HCT116 (cell line): Measurements from ENCODE around the gene DLST. TPM values are rescaled to one million over a fixed set of nuclear protein-coding genes. Genes with fewer than 3 reads are reported as not detected.

Source experiments
- ATAC-seq: fragments of 200-7000 bp; cut with Tn5 transposase; 2 replicates; pipeline ENCODE4 v1.9.1; 2020; ENCODE audit warnings: mild to moderate bottlenecking, moderate library complexity
- BruUV-seq: library from RNA; stranded (reverse); fragments of 400-500 nt; replicated peaks from 2 replicates; lab custom pipeline; 2021; lab: Mats Ljungman, UMichigan
- CTCF ChIA-PET: fragments of 300-600 bp; sonication (Branson Sonifier 250); formaldehyde crosslinking; loops from one replicate; lab custom pipeline; 2021; ENCODE audit warnings: antibody characterized with exemption; lab: Charles Lee
- POLR2A ChIA-PET: fragments of 300-600, 350-600 bp; sonication (Branson Sonifier 250); formaldehyde crosslinking; loops from one replicate; lab custom pipeline; 2021; ENCODE audit warnings: antibody characterized with exemption; lab: Charles Lee
- RAD21 ChIA-PET, 2 experiments: fragments of 300-600 bp; sonication (Branson Sonifier 250); formaldehyde crosslinking; loops; one replicate each; lab custom pipeline; 2023; ENCODE audit warnings: low total read pairs in 2 of 2; ENCODE audit not compliant: uncharacterized antibody in 2 of 2, unreplicated experiment in 2 of 2, low non-redundant PET in 1 of 2; lab: Charles Lee
- DNase-seq: peaks from one replicate; pipeline ENCODE4 v3.0.0-alpha.2; 2010; ENCODE audit warnings: low read depth, low spot score
- H2AFZ ChIP-seq: fragments of 200-600 bp; shearing (Covaris generic), sonication (generic); 2 replicates; pipeline ENCODE4 v1.6.1; 2017; ENCODE audit warnings: low read depth, mixed run types, mixed read lengths, antibody characterized with exemption, low read length; ENCODE audit not compliant: poor library complexity, severe bottlenecking
- H3K27ac ChIP-seq: 2 replicates; pipeline ENCODE4 v1.5.1; 2012; ENCODE audit warnings: low read depth, low read length
- H3K27me3 ChIP-seq: fragments of 200-600 bp; sonication (generic); 2 replicates; pipeline ENCODE4 v1.6.1; 2016; ENCODE audit warnings: mixed run types, low read length, mixed read lengths; ENCODE audit not compliant: insufficient read depth
- H3K36me3 ChIP-seq, 2 experiments: fragments of 200-500 bp in 1 of 2; fragments of 200-600 bp in 1 of 2; sonication (Bioruptor generic) in 1 of 2; sonication (generic) in 1 of 2; 2 replicates each; pipeline versions ENCODE4 v1.5.1 to v1.6.1; 2014 to 2016; ENCODE audit warnings: low read length in 2 of 2, inconsistent platforms in 1 of 2, mixed read lengths in 1 of 2, mixed run types in 1 of 2; ENCODE audit not compliant: insufficient read depth in 2 of 2, control insufficient read depth in 1 of 2
- H3K4me1 ChIP-seq, 2 experiments: fragments of 200-600 bp in 1 of 2; sonication (generic) in 1 of 2; 2 replicates each; pipeline versions ENCODE4 v1.5.1 to v1.6.1; 2012 to 2017; ENCODE audit warnings: low read length in 2 of 2, inconsistent platforms in 1 of 2, mild to moderate bottlenecking in 1 of 2, mixed read lengths in 1 of 2, mixed run types in 1 of 2, moderate library complexity in 1 of 2; ENCODE audit not compliant: insufficient read depth in 2 of 2, control insufficient read depth in 1 of 2
- H3K4me2 ChIP-seq: fragments of 200-600 bp; sonication (generic); 2 replicates; pipeline ENCODE4 v1.6.1; 2017; ENCODE audit warnings: mixed run types, low read length, mixed read lengths
- H3K4me3 ChIP-seq, 2 experiments: fragments of 200-600 bp in 1 of 2; sonication (generic) in 1 of 2; replicated peaks in 1 of 2; 2 replicates each; pipeline ENCODE4 v1.5.1; 2011 to 2016; ENCODE audit warnings: low read length in 2 of 2, control low read depth in 1 of 2, low read depth in 1 of 2, mild to moderate bottlenecking in 1 of 2, mixed read lengths in 1 of 2, mixed run types in 1 of 2
- H3K79me2 ChIP-seq: fragments of 200-600 bp; sonication (generic); 2 replicates; pipeline ENCODE4 v1.6.1; 2017; ENCODE audit warnings: mild to moderate bottlenecking, mixed run types, low read length, moderate library complexity, mixed read lengths; ENCODE audit not compliant: insufficient read depth
- H3K9ac ChIP-seq: fragments of 200-600 bp; sonication (generic); 2 replicates; pipeline ENCODE4 v1.6.1; 2016; ENCODE audit warnings: low read length, mixed read lengths
- H3K9me2 ChIP-seq: fragments of 200-600 bp; sonication (generic), shearing (Covaris generic); 2 replicates; pipeline ENCODE4 v1.6.1; 2017; ENCODE audit warnings: mixed run types, mild to moderate bottlenecking, moderate library complexity; ENCODE audit not compliant: insufficient read depth
- H3K9me3 ChIP-seq, 2 experiments: fragments of 200-500 bp in 1 of 2; fragments of 200-600 bp in 1 of 2; sonication (Bioruptor generic) in 1 of 2; sonication (generic) in 1 of 2; 2 replicates each; pipeline ENCODE4 v1.6.1; 2014 to 2017; ENCODE audit warnings: low read length in 2 of 2, mixed read lengths in 2 of 2, inconsistent platforms in 1 of 2, low read depth in 1 of 2, mild to moderate bottlenecking in 1 of 2, mixed run types in 1 of 2, moderate library complexity in 1 of 2; ENCODE audit not compliant: control insufficient read depth in 1 of 2, insufficient read depth in 1 of 2
- H4K20me1 ChIP-seq: fragments of 200-600 bp; sonication (generic), shearing (Covaris generic); 2 replicates; pipeline ENCODE4 v1.6.1; 2017; ENCODE audit warnings: mixed run types, mild to moderate bottlenecking, moderate library complexity; ENCODE audit not compliant: insufficient read depth
- CBX3 ChIP-seq: IDR thresholded peaks from 2 replicates; pipeline ENCODE4 v1.6.1; 2012; ENCODE audit warnings: low read depth
- CEBPB ChIP-seq: IDR thresholded peaks from 2 replicates; pipeline ENCODE4 v1.6.1; 2012; ENCODE audit warnings: low read depth
- EGR1 ChIP-seq: IDR thresholded peaks from 2 replicates; pipeline ENCODE4 v1.6.1; 2012; ENCODE audit warnings: low read depth
- EZH2 ChIP-seq: fragments of 200-600 bp; sonication (generic); IDR thresholded peaks from 2 replicates; pipeline ENCODE4 v1.6.1; 2017; ENCODE audit warnings: antibody characterized with exemption, mixed run types
- FOSL1 ChIP-seq: IDR thresholded peaks from 2 replicates; pipeline ENCODE4 v1.6.1; 2012; ENCODE audit warnings: low read depth
- JUND ChIP-seq: IDR thresholded peaks from 2 replicates; pipeline ENCODE4 v1.6.1; 2012
- POLR2AphosphoS5 ChIP-seq: IDR thresholded peaks from 2 replicates; pipeline ENCODE4 v1.6.1; 2011; ENCODE audit warnings: mild to moderate bottlenecking, low read depth, low read length, moderate library complexity
- SIN3A ChIP-seq: IDR thresholded peaks from 2 replicates; pipeline ENCODE4 v1.6.1; 2012; ENCODE audit warnings: low read depth
- SP1 ChIP-seq: IDR thresholded peaks from 2 replicates; pipeline ENCODE4 v1.6.1; 2012; ENCODE audit warnings: low read depth
- SRF ChIP-seq: IDR thresholded peaks from 2 replicates; pipeline ENCODE4 v1.6.1; 2012; ENCODE audit warnings: low read depth
- TCF7L2 ChIP-seq: IDR thresholded peaks from 2 replicates; pipeline ENCODE4 v1.7.0; 2011; ENCODE audit warnings: borderline replicate concordance, inconsistent platforms; ENCODE audit not compliant: insufficient read depth, insufficient read length; ENCODE audit errors: extremely low read depth
- YY1 ChIP-seq: IDR thresholded peaks from 2 replicates; pipeline ENCODE4 v1.6.1; 2011; ENCODE audit warnings: low read length, low read depth, moderate library complexity, mild to moderate bottlenecking; ENCODE audit not compliant: insufficient replicate concordance; ENCODE audit errors: extremely low read depth
- ZFX ChIP-seq: fragments of 450-650 bp; IDR thresholded peaks from 2 replicates; pipeline ENCODE4 v1.6.1; 2017
- ZNF274 ChIP-seq: fragments of 200-500 bp; sonication (Bioruptor generic); IDR thresholded peaks from 2 replicates; pipeline ENCODE4 v1.6.1; 2014; ENCODE audit warnings: mild to moderate bottlenecking, low read depth, low read length, inconsistent platforms
- intact Hi-C: fragments of 100-400 bp; cut with micrococcal nuclease; formaldehyde crosslinking; loops from 2 replicates; pipeline ENCODE4 v1.10.0; 2022
- total RNA-seq: library from RNA; stranded (reverse); gene quantifications from one replicate; pipeline ENCODE4 v1.2.1, GENCODE V29; 2021; ENCODE audit not compliant: unreplicated experiment
- TF ChIP-seq, protein P1 (sequence below): IDR thresholded peaks from 2 replicates; pipeline ENCODE4 v1.6.1; 2012
- TF ChIP-seq, protein P2 (sequence below): IDR thresholded peaks from 2 replicates; pipeline ENCODE4 v1.6.1; 2012

Gene DLST
- total RNA-seq, 1 experiment from 2014 or later = 101 TPM

DNA sequence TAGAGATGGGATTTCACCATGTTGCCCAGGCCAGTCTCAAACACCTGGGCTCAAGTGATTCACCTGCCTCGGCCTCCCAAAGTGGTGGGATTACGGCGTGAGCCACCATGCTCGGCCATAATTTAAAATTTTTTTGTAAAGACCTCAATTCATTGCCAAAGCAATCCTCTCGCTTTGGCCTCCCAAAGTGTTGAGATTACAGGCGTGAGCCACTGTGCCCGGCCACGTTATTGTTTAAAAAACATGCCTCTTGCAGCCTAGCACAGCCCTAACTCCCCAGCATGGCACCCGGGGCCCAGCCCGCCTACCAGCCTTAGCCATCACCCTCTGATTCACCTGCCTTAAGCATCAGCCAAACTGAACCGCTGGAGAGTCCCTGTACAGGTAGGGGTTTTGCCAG is 54.4 kb downstream of the DLST start:
- H3K27ac ChIP-seq = no peak overlapping the region
- no peaks in the 10 kb centered on the region for H3K79me2 ChIP-seq
- DNase-seq = no peak
- H3K9me3 ChIP-seq = no peaks in the 10 kb centered on the region
- H3K4me3 ChIP-seq = no peak overlapping the region
- H3K9ac ChIP-seq = no peak overlapping the region
- H3K27me3 ChIP-seq = no peaks in the 10 kb centered on the region
- ChIA-PET CTCF (interaction anchor here (2.4 kb wide), 1 partner anchor 9 kb away, joined by 12 read pairs; no protein-coding TSS in a partner anchor), POLR2A (no interaction called here), RAD21 (no interaction called here)
- intact Hi-C loops = no loop called here
- no peaks in the 10 kb centered on the region for H4K20me1 ChIP-seq
- no peak for ATAC-seq
- H3K9me2 ChIP-seq = no peaks in the 10 kb centered on the region
- H2AFZ ChIP-seq = no peak overlapping the region
- H3K4me2 ChIP-seq = no peak overlapping the region
- no peaks in the 10 kb centered on the region for H3K36me3 ChIP-seq
- peaks cover 4 to 10% of the 10 kb centered on the region in 2 experiments; a peak in 3 of 4 replicates for H3K4me1 ChIP-seq
- no TSS peak for BruUV-seq
- TF ChIP-seq, protein P1, sequence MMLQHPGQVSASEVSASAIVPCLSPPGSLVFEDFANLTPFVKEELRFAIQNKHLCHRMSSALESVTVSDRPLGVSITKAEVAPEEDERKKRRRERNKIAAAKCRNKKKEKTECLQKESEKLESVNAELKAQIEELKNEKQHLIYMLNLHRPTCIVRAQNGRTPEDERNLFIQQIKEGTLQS = no peak
- TF ChIP-seq FOSL1 (no peak), SP1 (no peak), ZFX (no peak), SRF (no peak), JUND (no peak), CBX3 (no peak), ZNF274 (no peak), EZH2 (no peak), YY1 (no peak), CEBPB (no peak), SIN3A (no peak)

DNA sequence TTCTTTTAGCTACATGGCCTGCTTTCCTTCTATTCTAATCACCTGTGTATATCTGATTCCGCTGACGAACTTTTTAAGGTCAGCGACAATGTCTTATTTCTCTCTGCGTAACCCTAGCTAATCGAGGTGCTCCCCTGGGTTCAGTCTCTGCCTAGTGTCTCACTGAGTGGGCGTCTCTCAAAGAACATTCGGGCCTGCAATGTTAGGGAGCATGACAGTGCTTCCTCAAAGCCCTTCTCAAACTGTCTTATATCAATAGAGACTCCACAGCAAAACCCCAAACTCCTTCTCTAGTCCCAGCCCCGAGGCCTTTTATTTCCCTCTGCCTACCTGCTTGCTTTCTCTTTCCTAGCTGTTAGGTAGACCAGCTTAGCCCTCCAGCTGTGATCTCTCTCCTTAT is 55.0 kb downstream of the DLST start:
- Histone ChIP-seq H3K4me1 (peaks cover 4 to 10% of the 10 kb centered on the region in 2 experiments; a peak in 3 of 4 replicates), H3K9me3 (no peaks in the 10 kb centered on the region), H3K27me3 (no peaks in the 10 kb centered on the region), H3K27ac (no peak overlapping the region), H2AFZ (no peak overlapping the region), H3K9ac (no peak overlapping the region), H3K36me3 (no peaks in the 10 kb centered on the region), H3K4me3 (no peak overlapping the region), H4K20me1 (no peaks in the 10 kb centered on the region), H3K79me2 (no peaks in the 10 kb centered on the region), H3K4me2 (no peak overlapping the region), H3K9me2 (no peaks in the 10 kb centered on the region)
- no TSS peak for BruUV-seq
- ATAC-seq (no peak), DNase-seq (no peak)
- CTCF ChIA-PET = interaction anchor here (0.7 to 2.4 kb wide), 2 partner anchors 8 to 9 kb away, joined by 3 to 12 read pairs; no protein-coding TSS in a partner anchor
- POLR2A ChIA-PET = no interaction called here
- TF ChIP-seq POLR2AphosphoS5 = no peak
- no peak for TF ChIP-seq SP1
- TF ChIP-seq TCF7L2 = no peak
- no peak for TF ChIP-seq YY1
- TF ChIP-seq, protein P1 = no peak
- no peak for TF ChIP-seq EGR1
- TF ChIP-seq, protein P2, sequence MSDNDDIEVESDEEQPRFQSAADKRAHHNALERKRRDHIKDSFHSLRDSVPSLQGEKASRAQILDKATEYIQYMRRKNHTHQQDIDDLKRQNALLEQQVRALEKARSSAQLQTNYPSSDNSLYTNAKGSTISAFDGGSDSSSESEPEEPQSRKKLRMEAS = no peak
- RAD21 ChIA-PET = no interaction called here
- intact Hi-C loops = no loop called here
